H1 (cell line): Measurements from ENCODE around the gene SPATA13. TPM values are rescaled to one million over a fixed set of nuclear protein-coding genes. Genes with fewer than 3 reads are reported as not detected.

ENCODE experiments used
- CHD7 ChIP-seq: fragments of 300-600 bp; sonication (generic); IDR thresholded peaks from 2 replicates; pipeline ENCODE4 v1.7.1; 2012; ENCODE audit warnings: low read length, moderate library complexity, mild to moderate bottlenecking, inconsistent platforms; ENCODE audit not compliant: insufficient replicate concordance
- KDM5A ChIP-seq: fragments of 200-600 bp; IDR thresholded peaks from 2 replicates; pipeline ENCODE4 v1.7.1; 2012; ENCODE audit warnings: mild to moderate bottlenecking, low read length, inconsistent platforms, mixed read lengths
- NRF1 ChIP-seq: IDR thresholded peaks from 2 replicates; pipeline ENCODE4 v1.6.1; 2011; ENCODE audit warnings: mild to moderate bottlenecking, low read depth, low read length, improper control_type of control experiment
- TEAD4 ChIP-seq: IDR thresholded peaks from 2 replicates; pipeline ENCODE4 v1.6.1; 2012; ENCODE audit warnings: low read depth, low read length, inconsistent platforms, mixed read lengths
- polyA plus RNA-seq, 7 experiments: library from polyadenylated mRNA; depleted of rRNA in 3 of 7; stranded (reverse) in 5 of 7; unstranded in 2 of 7; fragments of >200 nt in 5 of 7; fragments of 200-250 nt in 2 of 7; gene quantifications; 1 replicate in 5 of 7; 2 replicates in 1 of 7; 4 replicates in 1 of 7; pipeline versions ENCODE4 v1.2.1 to v1.2.3, GENCODE V29; 2011 to 2013; ENCODE audit warnings: missing spikeins in 2 of 7, mixed read lengths in 2 of 7
- total RNA-seq: library from RNA; stranded (reverse); fragmentation: NEBNext Ultra II Directional; extraction: Animal tissue kit (Norgen Biotek cat#: 25700); gene quantifications from 2 replicates; pipeline ENCODE4 v1.2.1, GENCODE V29; 2021

SPATA13 gene
- total and polyA plus RNA-seq, 2 of the 8 experiments (the other 6 are each of a cell fraction or from before 2014, with no cell fraction given), result 12.6 to 30.9 TPM

- TF ChIP-seq CHD7, result no peak
- TF ChIP-seq NRF1, result no peak
- no peak for TF ChIP-seq KDM5A
- no peak for TF ChIP-seq TEAD4
Measured at GRCh38 chr13:24145674-24146073, 14.8 kb upstream of the SPATA13 start (continued).
